ENCODE results near the gene TRAM2. TPM values are rescaled to one million over a fixed set of nuclear protein-coding genes. Genes with fewer than 3 reads are reported as not detected.

Gene TRAM2
- total and polyA plus RNA-seq, 2 of the 13 experiments (the other 11 are each of a cell fraction or from before 2014, with no cell fraction given) = 49.1 to 72.5 TPM

GRCh38 chr6:52546678-52547077 lies 30.2 kb downstream of the TRAM2 start:
- Histone ChIP-seq H2AFZ (ENCODE audit: low read length) (no peak overlapping the region), H3K9ac (ENCODE audit: insufficient read depth, low read depth, low read length) (no peak overlapping the region), H3K4me3 (replicated peaks in 1 of 3; ENCODE audit: insufficient read depth in 1 of 3, low read depth in 2 of 3, low read length in 3 of 3) (no peak overlapping the region), H3K79me2 (ENCODE audit: insufficient read depth, low read length) (peaks cover 84% of the 10 kb centered on the region), H3K9me3 (ENCODE audit: low read length) (no peaks in the 10 kb centered on the region), H3K27me3 (ENCODE audit: control insufficient read depth in 1 of 2, insufficient read depth in 2 of 2, low read length in 2 of 2) (no peaks in the 10 kb centered on the region), H3K4me2 (ENCODE audit: low read depth, low read length) (no peak overlapping the region), H3K36me3 (replicated peaks in 1 of 2; ENCODE audit: control insufficient read depth in 1 of 2, insufficient read depth in 2 of 2, low read length in 2 of 2) (peaks cover 6 to 13% of the 10 kb centered on the region in 2 experiments), H3K4me1 (ENCODE audit: insufficient read depth, low read length) (peaks cover 100% of the 10 kb centered on the region), H4K20me1 (ENCODE audit: insufficient read depth, low read length) (0 out of 2 replicates have a peak, but pooled peaks cover 6% of the 10 kb centered on the region), H3K27ac (ENCODE audit: extremely low read length, insufficient read depth, low read length) (peak overlapping the region; percentile 77)
- FAIRE-seq (no peak), DNase-seq (ENCODE audit: low spot score) (no peak), ATAC-seq (no peak)
- BruUV-seq (replicated peaks) = no TSS peak
- ChIA-PET POLR2A (interaction anchor here (0.6 to 4.6 kb wide), 6 partner anchors 20 to 127 kb away, joined by 3 to 28 read pairs (median 4); partner anchors contain the start of genes EFHC1 and TRAM2), CTCF (ENCODE audit: low intra/inter-chr PET ratio, low total read pairs) (no interaction called here)
- intact Hi-C loops (cut with micrococcal nuclease; ENCODE audit: unreplicated experiment) = loop anchor here (1.0 kb wide), 1 partner anchor 52 kb away; no protein-coding TSS in a partner anchor
- WGBS (ENCODE audit: low lambda C conversion rate) = 96% methylated on average over 3 of the region's 3 CpGs
- TF ChIP-seq, protein P1, sequence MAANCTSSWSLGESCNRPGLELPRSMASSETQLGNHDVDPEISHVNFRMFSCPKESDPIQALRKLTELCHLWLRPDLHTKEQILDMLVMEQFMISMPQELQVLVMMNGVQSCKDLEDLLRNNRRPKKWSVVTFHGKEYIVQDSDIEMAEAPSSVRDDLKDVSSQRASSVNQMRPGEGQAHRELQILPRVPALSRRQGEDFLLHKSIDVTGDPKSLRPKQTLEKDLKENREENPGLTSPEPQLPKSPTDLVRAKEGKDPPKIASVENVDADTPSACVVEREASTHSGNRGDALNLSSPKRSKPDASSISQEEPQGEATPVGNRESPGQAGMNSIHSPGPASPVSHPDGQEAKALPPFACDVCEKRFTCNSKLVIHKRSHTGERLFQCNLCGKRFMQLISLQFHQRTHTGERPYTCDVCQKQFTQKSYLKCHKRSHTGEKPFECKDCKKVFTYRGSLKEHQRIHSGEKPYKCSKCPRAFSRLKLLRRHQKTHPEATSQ (CRISPR knock-in tag; IDR thresholded peaks at IDR 0.05; ENCODE audit: borderline replicate concordance) = no peak
- TF ChIP-seq ZNF510 (CRISPR knock-in tag; IDR thresholded peaks at IDR 0.05; ENCODE audit: low read depth) = no peak
- TF ChIP-seq ZNF282 (IDR thresholded peaks at IDR 0.05; ENCODE audit: partially characterized antibody) = no peak
- no peak for TF ChIP-seq ZFP62 (CRISPR knock-in tag; IDR thresholded peaks at IDR 0.05)
- TF ChIP-seq ZNF614 (CRISPR knock-in tag; IDR thresholded peaks at IDR 0.05; ENCODE audit: borderline replicate concordance) = no peak
- no peak for TF ChIP-seq ZNF816 (CRISPR knock-in tag; IDR thresholded peaks at IDR 0.05; ENCODE audit: borderline replicate concordance)
- 0 out of 2 replicates have a peak, but pooled peaks have one; percentile 22 for TF ChIP-seq PITX1 (CRISPR knock-in tag; IDR thresholded peaks at IDR 0.05)
- no peak for TF ChIP-seq NONO (IDR thresholded peaks at IDR 0.05)
- no peak for TF ChIP-seq NONO (CRISPR knock-in tag; conservative IDR thresholded peaks at IDR 0.05)
- TF ChIP-seq, protein P2, sequence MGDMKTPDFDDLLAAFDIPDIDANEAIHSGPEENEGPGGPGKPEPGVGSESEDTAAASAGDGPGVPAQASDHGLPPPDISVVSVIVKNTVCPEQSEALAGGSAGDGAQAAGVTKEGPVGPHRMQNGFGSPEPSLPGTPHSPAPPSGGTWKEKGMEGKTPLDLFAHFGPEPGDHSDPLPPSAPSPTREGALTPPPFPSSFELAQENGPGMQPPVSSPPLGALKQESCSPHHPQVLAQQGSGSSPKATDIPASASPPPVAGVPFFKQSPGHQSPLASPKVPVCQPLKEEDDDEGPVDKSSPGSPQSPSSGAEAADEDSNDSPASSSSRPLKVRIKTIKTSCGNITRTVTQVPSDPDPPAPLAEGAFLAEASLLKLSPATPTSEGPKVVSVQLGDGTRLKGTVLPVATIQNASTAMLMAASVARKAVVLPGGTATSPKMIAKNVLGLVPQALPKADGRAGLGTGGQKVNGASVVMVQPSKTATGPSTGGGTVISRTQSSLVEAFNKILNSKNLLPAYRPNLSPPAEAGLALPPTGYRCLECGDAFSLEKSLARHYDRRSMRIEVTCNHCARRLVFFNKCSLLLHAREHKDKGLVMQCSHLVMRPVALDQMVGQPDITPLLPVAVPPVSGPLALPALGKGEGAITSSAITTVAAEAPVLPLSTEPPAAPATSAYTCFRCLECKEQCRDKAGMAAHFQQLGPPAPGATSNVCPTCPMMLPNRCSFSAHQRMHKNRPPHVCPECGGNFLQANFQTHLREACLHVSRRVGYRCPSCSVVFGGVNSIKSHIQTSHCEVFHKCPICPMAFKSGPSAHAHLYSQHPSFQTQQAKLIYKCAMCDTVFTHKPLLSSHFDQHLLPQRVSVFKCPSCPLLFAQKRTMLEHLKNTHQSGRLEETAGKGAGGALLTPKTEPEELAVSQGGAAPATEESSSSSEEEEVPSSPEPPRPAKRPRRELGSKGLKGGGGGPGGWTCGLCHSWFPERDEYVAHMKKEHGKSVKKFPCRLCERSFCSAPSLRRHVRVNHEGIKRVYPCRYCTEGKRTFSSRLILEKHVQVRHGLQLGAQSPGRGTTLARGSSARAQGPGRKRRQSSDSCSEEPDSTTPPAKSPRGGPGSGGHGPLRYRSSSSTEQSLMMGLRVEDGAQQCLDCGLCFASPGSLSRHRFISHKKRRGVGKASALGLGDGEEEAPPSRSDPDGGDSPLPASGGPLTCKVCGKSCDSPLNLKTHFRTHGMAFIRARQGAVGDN (CRISPR knock-in tag; IDR thresholded peaks at IDR 0.05) = peak; percentile 3; the same call in 1 of the 2 replicates
- TF ChIP-seq GFI1 (CRISPR knock-in tag; IDR thresholded peaks at IDR 0.05; ENCODE audit: borderline replicate concordance) = no peak
- TF ChIP-seq GATAD2A (CRISPR knock-in tag; IDR thresholded peaks at IDR 0.05) = no peak
- TF ChIP-seq, protein P3, sequence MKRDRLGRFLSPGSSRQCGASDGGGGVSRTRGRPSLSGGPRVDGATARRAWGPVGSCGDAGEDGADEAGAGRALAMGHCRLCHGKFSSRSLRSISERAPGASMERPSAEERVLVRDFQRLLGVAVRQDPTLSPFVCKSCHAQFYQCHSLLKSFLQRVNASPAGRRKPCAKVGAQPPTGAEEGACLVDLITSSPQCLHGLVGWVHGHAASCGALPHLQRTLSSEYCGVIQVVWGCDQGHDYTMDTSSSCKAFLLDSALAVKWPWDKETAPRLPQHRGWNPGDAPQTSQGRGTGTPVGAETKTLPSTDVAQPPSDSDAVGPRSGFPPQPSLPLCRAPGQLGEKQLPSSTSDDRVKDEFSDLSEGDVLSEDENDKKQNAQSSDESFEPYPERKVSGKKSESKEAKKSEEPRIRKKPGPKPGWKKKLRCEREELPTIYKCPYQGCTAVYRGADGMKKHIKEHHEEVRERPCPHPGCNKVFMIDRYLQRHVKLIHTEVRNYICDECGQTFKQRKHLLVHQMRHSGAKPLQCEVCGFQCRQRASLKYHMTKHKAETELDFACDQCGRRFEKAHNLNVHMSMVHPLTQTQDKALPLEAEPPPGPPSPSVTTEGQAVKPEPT (CRISPR knock-in tag; IDR thresholded peaks at IDR 0.05; ENCODE audit: low read depth) = no peak
- no peak for TF ChIP-seq ZNF12 (CRISPR knock-in tag; IDR thresholded peaks at IDR 0.05)
- TF ChIP-seq ZNF326 (CRISPR knock-in tag; IDR thresholded peaks at IDR 0.05; ENCODE audit: borderline replicate concordance) = no peak
- TF ChIP-seq NFIB (CRISPR knock-in tag; IDR thresholded peaks at IDR 0.05; ENCODE audit: borderline replicate concordance) = no peak
- in situ Hi-C loops (cut with HindIII; ENCODE audit: extremely low pct_ligation_motif_present, low pct_unique_long_range_greater_than_20kb) = no loop called here

Data from HepG2 (cell line).